NCI-H146 treated with DMSO at 0.1 percent for 48 hours (cell line): ENCODE data around the gene CEACAM1.
"Not testable (repeated sequence)": the region's sequence is repeated elsewhere in the genome, so short reads cannot be mapped to it uniquely, and the experiment has no call there.

Source experiments
- DNase-seq: peaks from one replicate; lab custom pipeline; 2025; ENCODE audit not compliant: unreplicated experiment; lab: John Stamatoyannopoulos, UW

CEACAM1 gene

GRCh38 chr19:42549067-42549466 lies 20.8 kb upstream of the CEACAM1 start:
- DNase-seq = not testable (repeated sequence)

DNA sequence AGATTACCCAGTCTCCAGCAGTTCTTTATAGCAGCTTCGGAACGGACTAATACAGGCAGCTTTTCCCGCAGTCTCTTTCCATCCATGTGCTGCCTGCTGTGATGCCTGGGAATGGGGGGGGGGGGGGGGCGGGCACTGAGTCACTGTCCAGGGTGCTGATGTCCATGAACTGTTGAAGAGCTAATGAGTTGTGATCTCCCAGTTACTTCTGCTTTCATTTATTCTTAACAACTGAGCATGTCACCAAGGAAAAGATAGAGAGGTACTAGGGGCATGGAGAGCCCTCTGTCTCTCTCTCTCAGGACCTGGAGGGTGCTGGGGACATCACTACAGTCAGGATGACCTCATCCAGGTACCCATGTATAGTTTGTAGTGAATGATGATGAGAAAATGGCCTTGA lies 20.3 kb upstream of the CEACAM1 start:
- no peak for DNase-seq

- DNase-seq = no peak
Observed at GRCh38 chr19:42547929-42548328, 19.6 kb upstream of the CEACAM1 start.

- no peak for DNase-seq
Observed at GRCh38 chr19:42546831-42547500, 18.7 kb upstream of the CEACAM1 start.

GRCh38 chr19:42544146-42544545 lies 15.9 kb upstream of the CEACAM1 start:
- no peak for DNase-seq

DNA sequence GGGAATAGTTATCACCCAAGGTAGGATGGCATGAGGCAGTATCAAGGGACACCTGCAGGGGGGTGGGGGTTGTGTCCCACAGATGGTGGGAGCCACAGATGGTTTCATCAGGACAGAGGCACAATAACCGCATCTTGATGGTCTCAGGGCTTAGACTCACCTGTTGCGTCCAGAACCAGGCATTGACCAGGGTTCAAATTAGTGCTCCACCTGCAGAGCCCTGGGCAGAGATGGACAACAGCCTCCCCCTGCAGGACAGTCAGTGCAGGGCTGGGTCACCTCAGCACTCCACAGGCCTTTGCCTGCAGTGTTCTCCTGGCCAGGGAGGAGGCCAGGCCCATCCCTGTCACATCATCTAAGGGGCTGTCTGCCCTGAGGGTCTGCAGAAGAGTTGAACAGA lies 14.5 kb upstream of the CEACAM1 start:
- DNase-seq = no peak

GRCh38 chr19:42540071-42540553 lies 11.8 kb upstream of the CEACAM1 start:
- DNase-seq = no peak

DNA sequence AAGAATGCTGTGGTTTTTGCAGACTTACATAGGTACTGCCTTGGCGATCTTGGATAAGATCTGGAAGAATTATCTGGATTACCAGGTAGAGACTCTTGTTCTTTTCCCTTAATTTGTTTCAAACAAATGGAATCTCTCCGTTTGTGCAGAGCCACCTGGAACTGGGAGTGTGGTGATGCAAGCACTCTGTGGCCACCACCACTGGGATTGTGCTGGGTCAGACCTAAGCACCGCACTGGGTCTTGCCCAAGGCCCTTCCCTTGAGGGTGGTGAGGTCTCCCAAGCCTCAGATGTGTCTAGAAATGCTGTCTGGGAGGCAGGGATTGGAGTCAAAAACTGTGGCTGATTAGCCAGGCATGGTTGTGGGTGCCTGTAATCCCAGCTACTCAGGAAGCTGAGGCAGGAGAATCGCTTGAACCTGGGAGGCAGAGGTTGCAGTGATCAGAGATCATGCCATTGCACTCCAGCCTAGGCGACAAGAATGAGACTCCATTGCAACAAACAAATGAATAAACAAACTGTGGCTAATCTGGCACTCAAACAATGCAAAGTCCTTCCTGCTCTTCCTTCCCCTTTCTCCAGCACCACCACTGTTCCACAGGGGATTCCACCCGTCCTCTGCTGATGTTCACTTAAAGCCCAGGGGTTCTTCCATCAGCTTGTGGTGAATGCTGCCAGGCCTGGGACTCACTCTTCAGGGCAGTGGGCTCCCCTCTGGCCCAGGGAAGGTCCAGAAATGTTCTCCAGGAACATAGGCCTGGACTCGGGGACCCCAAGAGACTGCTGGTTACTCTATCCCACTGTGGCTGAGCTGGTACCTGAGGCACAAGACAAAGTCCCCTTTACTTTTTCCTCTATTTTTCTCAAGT lies 10.8 kb upstream of the CEACAM1 start:
- no peak for DNase-seq

DNA sequence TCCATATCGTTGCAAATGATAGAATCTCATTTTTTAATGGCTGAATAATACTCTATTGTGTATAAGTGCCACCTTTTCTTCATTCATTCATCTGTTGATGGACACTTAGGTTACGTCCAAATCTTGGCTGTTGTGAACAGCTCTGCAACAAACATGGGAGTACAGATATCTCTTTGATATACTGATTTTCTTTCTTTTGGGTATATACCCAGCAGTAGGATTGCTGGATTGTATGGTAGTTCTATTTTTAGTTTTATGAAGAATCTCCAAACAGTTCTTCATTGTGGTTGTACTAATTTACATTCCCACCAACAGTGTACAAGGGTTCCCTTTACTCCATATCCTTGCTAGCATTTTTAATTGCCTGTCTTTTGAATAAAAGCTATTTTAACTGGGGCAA lies 7.0 kb upstream of the CEACAM1 start:
- DNase-seq = not testable (repeated sequence)

- no peak for DNase-seq
Observed at GRCh38 chr19:42534391-42534790, 6.1 kb upstream of the CEACAM1 start.

DNA sequence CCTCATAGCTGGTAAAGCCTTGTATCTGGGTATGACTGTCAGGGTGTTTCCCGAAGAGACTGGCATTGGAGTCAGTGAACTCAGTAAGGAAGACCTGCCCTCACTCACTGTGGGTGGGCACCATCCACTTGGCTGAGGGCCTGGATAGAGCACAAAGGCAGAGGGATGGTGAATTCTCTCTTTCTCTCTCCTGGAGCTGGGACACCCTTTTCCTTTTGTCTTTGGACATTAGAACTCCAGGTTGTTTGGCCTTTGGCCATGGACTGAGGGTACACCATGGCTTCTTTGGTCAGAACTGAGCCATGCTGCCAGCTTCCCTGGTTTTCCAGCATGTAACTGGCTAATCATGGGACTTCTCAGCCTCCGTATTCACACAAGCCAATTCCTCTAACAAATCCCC lies 4.6 kb upstream of the CEACAM1 start:
- no peak for DNase-seq

- DNase-seq = no peak
Observed at GRCh38 chr19:42531313-42531712, 3.0 kb upstream of the CEACAM1 start.

DNA sequence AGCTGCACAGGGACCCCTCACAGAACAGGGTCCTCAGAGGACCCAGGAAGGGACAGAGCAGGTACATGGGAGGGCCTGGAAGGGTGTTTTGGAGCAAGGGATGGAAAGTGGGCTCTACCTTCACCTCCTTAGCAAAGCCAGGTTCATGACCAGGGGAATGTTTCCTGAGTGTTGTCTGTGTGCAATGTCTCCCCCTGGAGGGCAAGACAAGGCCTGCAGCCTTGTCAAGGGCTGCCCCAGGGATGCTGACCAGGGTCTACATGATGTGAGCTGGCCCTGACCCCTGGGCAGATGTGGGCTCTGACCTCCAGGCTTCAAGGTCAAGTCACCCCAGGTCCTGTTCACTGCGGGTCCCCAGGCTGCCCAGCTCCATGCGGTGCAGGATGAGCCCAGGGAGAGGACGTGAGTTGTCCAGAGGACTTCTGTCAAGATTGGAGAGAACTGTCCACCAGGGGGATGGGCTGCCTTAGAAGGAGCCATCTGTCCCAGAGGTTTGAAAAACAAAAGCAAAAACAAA lies 1.0 kb upstream of the CEACAM1 start:
- DNase-seq = peak; percentile 16

- no peak for DNase-seq
Observed at GRCh38 chr19:42524943-42525342, 3.3 kb downstream of the CEACAM1 start.

GRCh38 chr19:42524250-42524649 lies 4.0 kb downstream of the CEACAM1 start:
- DNase-seq = no peak

DNA sequence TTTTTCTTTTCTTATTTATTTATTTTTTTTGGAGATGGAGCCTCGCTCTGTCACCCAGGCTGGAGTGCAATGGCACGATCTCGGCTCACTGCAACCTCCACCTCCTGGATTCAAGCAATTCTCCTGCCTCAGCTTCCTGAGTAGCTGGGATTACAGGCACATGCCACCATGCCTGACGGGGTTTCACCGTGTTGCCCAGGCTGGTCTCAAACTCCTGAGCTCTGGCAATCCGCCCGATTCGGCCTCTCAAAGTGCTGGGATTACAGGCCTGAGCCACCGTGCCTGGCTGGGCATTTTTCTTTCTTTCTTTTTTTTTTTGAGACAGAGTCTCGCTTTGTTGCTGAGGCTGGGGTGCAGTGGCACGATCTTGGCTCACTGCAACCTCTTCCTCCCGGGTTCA lies 6.0 kb downstream of the CEACAM1 start:
- not testable (repeated sequence) for DNase-seq

- no peak for DNase-seq
Observed at GRCh38 chr19:42521346-42522030, 6.8 kb downstream of the CEACAM1 start.

- no peak for DNase-seq
Observed at GRCh38 chr19:42519108-42519507, 9.2 kb downstream of the CEACAM1 start.

- no peak for DNase-seq
Observed at GRCh38 chr19:42516771-42517170, 11.5 kb downstream of the CEACAM1 start.

GRCh38 chr19:42515241-42515832 lies 12.9 kb downstream of the CEACAM1 start:
- DNase-seq = no peak

DNA sequence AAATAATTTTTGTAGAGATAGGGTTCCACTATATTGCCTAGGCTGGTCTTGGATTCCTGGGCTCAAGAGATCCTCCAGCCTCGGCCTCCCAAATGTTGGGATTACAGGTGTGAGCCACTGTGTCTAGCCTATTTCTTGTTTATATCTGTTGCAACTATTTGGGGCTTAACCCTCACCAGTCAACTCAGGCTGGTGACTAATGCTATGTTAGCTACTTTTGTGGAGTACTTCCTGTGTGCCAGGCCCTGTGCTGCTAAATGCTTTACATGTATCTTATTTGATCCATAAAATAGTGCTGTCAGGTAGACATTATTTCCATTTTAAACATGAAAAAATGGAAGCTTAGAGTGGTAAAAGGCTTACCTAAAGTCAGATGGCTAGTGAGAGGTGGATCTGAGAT lies 13.8 kb downstream of the CEACAM1 start:
- no peak for DNase-seq
